Stimulated activated CD4-positive, alpha-beta T cell treated with anti-CD3 and anti-CD28 coated beads, Interleukin-12 subunit alpha, Interleukin-12 subunit beta, amount 100 ng/mL, for 4 hours (primary cell): ENCODE measurements around the gene GSTM1.
"Not testable (repeated sequence)": the region's sequence is repeated elsewhere in the genome, so short reads cannot be mapped to it uniquely, and the experiment has no call there.

Experiments
- DNase-seq: peaks from one replicate; pipeline ENCODE4 v3.0.0-alpha.2; 2020

Gene GSTM1

GRCh38 chr1:109704173-109704572 lies 16.6 kb downstream of the GSTM1 start:
- DNase-seq: no peak

GRCh38 chr1:109705411-109705810 lies 17.8 kb downstream of the GSTM1 start:
- DNase-seq: no peak

- not testable (repeated sequence) for DNase-seq
Measured at GRCh38 chr1:109708949-109709348, 21.3 kb downstream of the GSTM1 start.

GRCh38 chr1:109709822-109710221 lies 22.2 kb downstream of the GSTM1 start:
- not testable (repeated sequence) for DNase-seq

GRCh38 chr1:109711593-109712320 lies 24.1 kb downstream of the GSTM1 start, which contains the start of gene GSTM5:
Gene GSTM5 (plus strand): TSS chr1:109712251. CDS start chr1:109712313, 62 bp downstream.
- DNase-seq: not testable (repeated sequence)

GRCh38 chr1:109712321-109712864 lies 24.8 kb downstream of the GSTM1 start:
- no peak for DNase-seq

- DNase-seq: no peak
Measured at GRCh38 chr1:109713636-109714035, 26.0 kb downstream of the GSTM1 start.

- DNase-seq: no peak
Measured at GRCh38 chr1:109714661-109715372, 27.2 kb downstream of the GSTM1 start.

GRCh38 chr1:109716121-109716520 lies 28.5 kb downstream of the GSTM1 start:
- DNase-seq: no peak

GRCh38 chr1:109716570-109717090 lies 29.0 kb downstream of the GSTM1 start:
- DNase-seq: no peak

GRCh38 chr1:109717729-109718128 lies 30.1 kb downstream of the GSTM1 start:
- no peak for DNase-seq

- DNase-seq: no peak
Measured at GRCh38 chr1:109718495-109718894, 30.9 kb downstream of the GSTM1 start.

- no peak for DNase-seq
Measured at GRCh38 chr1:109719337-109719837, 31.8 kb downstream of the GSTM1 start.

GRCh38 chr1:109721042-109721441 lies 33.4 kb downstream of the GSTM1 start:
- DNase-seq: no peak

GRCh38 chr1:109721971-109722370 lies 34.4 kb downstream of the GSTM1 start:
- DNase-seq: no peak

GRCh38 chr1:109722908-109723691 lies 35.5 kb downstream of the GSTM1 start:
- DNase-seq: no peak

- no peak for DNase-seq
Measured at GRCh38 chr1:109724933-109725332, 37.3 kb downstream of the GSTM1 start.

- no peak for DNase-seq
Measured at GRCh38 chr1:109725510-109725909, 37.9 kb downstream of the GSTM1 start.

- no peak for DNase-seq
Measured at GRCh38 chr1:109726007-109726406, 38.4 kb downstream of the GSTM1 start.

GRCh38 chr1:109726728-109727373 lies 39.2 kb downstream of the GSTM1 start:
- no peak for DNase-seq

- no peak for DNase-seq
Measured at GRCh38 chr1:109728870-109729269, 41.3 kb downstream of the GSTM1 start.

- no peak for DNase-seq
Measured at GRCh38 chr1:109730666-109731065, 43.0 kb downstream of the GSTM1 start.
